UCSD-AML1 (cell line): ENCODE results near the gene DOK1.

Experiments used
- DNase-seq: peaks from one replicate; lab custom pipeline; 2025; ENCODE audit not compliant: unreplicated experiment; lab: John Stamatoyannopoulos, UW

The DOK1 gene

GRCh38 chr2:74553892-74554819 lies at the start of gene DOK1, which contains the start of gene LOXL3:
TSS of gene DOK1 (plus strand) at chr2:74554720. CDS start at chr2:74554755, 35 bp downstream.
TSS of gene LOXL3 (minus strand) at chr2:74553942. CDS start at chr2:74552634, 1,308 bp downstream.
- DNase-seq: peak; percentile 91

- no peak for DNase-seq
These were observed 48.9 kb upstream of the DOK1 start for GRCh38 chr2:74505448-74506246.

- peak; percentile 98 for DNase-seq
These were observed 47.2 kb upstream of the DOK1 start, which contains the start of gene PCGF1 for GRCh38 chr2:74507145-74507925. TSS of gene PCGF1 (minus strand) at chr2:74507695. CDS start at chr2:74507668, 27 bp downstream.

GRCh38 chr2:74507926-74508520 lies 46.5 kb upstream of the DOK1 start:
- DNase-seq: no peak

GRCh38 chr2:74510272-74510671 lies 44.2 kb upstream of the DOK1 start:
- no peak for DNase-seq

- DNase-seq: no peak
These were observed 43.2 kb upstream of the DOK1 start for GRCh38 chr2:74511104-74511989.

- no peak for DNase-seq
These were observed 41.5 kb upstream of the DOK1 start for GRCh38 chr2:74512744-74513604.

GRCh38 chr2:74513605-74514367 lies 40.7 kb upstream of the DOK1 start:
- no peak for DNase-seq

- DNase-seq: no peak
These were observed 39.9 kb upstream of the DOK1 start, which contains the start of gene TLX2 for GRCh38 chr2:74514368-74515270. TSS of gene TLX2 (plus strand) at chr2:74514450. CDS start at chr2:74514807, 357 bp downstream.

- DNase-seq: no peak
These were observed 39.1 kb upstream of the DOK1 start for GRCh38 chr2:74515271-74515980.

- DNase-seq: no peak
These were observed 38.4 kb upstream of the DOK1 start for GRCh38 chr2:74515981-74516633.

- DNase-seq: no peak
These were observed 37.9 kb upstream of the DOK1 start for GRCh38 chr2:74516650-74517049.

- no peak for DNase-seq
These were observed 32.0 kb upstream of the DOK1 start for GRCh38 chr2:74522516-74522915.

GRCh38 chr2:74524005-74524404 lies 30.5 kb upstream of the DOK1 start:
- DNase-seq: no peak

GRCh38 chr2:74524955-74525716 lies 29.4 kb upstream of the DOK1 start:
- DNase-seq: no peak
